Neural cell (in vitro differentiated cells): ENCODE data around the gene RAB7B.

Source experiments
- EZH2 ChIP-seq: fragments of 200-600, 300-800 bp; shearing (Covaris generic), sonication (generic); IDR thresholded peaks from 2 replicates; pipeline ENCODE4 v1.6.1; 2014; ENCODE audit warnings: antibody characterized with exemption, low read length, borderline replicate concordance, mild to moderate bottlenecking; ENCODE audit not compliant: insufficient read depth, poor library complexity, severe bottlenecking
- MXI1 ChIP-seq: fragments of 450-650 bp; conservative IDR thresholded peaks from 2 replicates; pipeline ENCODE4 v1.6.1; 2014; ENCODE audit warnings: antibody characterized with exemption, mild to moderate bottlenecking; ENCODE audit not compliant: poor library complexity, severe bottlenecking
- RAD21 ChIP-seq: fragments of 450-650 bp; conservative IDR thresholded peaks from 2 replicates; pipeline ENCODE4 v1.6.1; 2014; ENCODE audit warnings: antibody characterized with exemption, mild to moderate bottlenecking, moderate library complexity
- SMC3 ChIP-seq: fragments of 450-650 bp; conservative IDR thresholded peaks from 2 replicates; pipeline ENCODE4 v1.6.1; 2014; ENCODE audit warnings: antibody characterized with exemption, mild to moderate bottlenecking, moderate library complexity; ENCODE audit not compliant: poor library complexity
- TAF1 ChIP-seq: IDR thresholded peaks from 2 replicates; pipeline ENCODE4 v1.6.1; 2012; ENCODE audit warnings: low read depth
- TF ChIP-seq, protein P1 (sequence below): fragments of 450-650 bp; IDR thresholded peaks from 2 replicates; pipeline ENCODE4 v1.5.1; 2014; ENCODE audit warnings: antibody characterized with exemption, mild to moderate bottlenecking, moderate library complexity; ENCODE audit not compliant: poor library complexity, severe bottlenecking

DNA sequence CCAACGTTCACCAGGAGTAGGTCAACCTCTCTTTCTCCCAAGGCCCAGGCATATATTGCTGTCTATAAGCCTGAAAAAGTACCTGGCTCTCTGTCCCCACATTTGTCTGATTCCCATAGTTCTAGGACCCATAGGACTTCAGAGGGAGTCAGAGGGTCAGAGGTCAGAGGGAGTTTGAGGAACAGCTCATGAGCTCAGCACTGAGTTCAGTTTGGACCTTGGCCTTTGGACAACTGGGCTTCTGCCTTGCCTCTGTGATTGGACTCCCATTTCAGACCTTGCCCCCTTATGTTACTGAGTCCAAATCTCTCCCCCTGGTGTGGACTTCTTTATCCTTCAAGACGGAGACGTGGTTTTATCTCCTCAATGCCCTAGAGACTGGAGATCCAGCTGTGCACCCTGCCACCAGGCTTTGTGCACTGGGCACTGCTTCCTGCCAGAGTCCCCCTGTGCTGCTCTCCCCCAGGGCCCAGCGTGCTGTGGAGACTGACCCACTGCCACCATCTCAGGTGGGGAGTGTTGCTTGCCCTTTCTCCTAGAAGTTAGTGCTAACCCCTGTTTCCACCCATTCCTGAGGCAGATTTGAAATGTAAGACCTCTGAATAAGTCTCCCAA lies 17.3 kb upstream of the RAB7B start:
- TF ChIP-seq EZH2 (no peak), MXI1 (no peak), RAD21 (no peak), SMC3 (no peak), TAF1 (no peak)
- TF ChIP-seq, protein P1, sequence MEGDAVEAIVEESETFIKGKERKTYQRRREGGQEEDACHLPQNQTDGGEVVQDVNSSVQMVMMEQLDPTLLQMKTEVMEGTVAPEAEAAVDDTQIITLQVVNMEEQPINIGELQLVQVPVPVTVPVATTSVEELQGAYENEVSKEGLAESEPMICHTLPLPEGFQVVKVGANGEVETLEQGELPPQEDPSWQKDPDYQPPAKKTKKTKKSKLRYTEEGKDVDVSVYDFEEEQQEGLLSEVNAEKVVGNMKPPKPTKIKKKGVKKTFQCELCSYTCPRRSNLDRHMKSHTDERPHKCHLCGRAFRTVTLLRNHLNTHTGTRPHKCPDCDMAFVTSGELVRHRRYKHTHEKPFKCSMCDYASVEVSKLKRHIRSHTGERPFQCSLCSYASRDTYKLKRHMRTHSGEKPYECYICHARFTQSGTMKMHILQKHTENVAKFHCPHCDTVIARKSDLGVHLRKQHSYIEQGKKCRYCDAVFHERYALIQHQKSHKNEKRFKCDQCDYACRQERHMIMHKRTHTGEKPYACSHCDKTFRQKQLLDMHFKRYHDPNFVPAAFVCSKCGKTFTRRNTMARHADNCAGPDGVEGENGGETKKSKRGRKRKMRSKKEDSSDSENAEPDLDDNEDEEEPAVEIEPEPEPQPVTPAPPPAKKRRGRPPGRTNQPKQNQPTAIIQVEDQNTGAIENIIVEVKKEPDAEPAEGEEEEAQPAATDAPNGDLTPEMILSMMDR: no peak
